GM12801 (cell line): ENCODE data around the gene ADAM29.

ENCODE experiments used
- TF ChIP-seq, protein P1 (sequence below): IDR thresholded peaks from one replicate; pipeline ENCODE4 v1.5.1; 2011; ENCODE audit warnings: control low read depth; ENCODE audit not compliant: insufficient read length; ENCODE audit errors: extremely low read depth

The ADAM29 gene

GRCh38 chr4:174918058-174918457 lies at the start of gene ADAM29:
TSS of gene ADAM29 (plus strand) at chr4:174918358. CDS start at chr4:174975526, 57,168 bp downstream.
- TF ChIP-seq, protein P1, sequence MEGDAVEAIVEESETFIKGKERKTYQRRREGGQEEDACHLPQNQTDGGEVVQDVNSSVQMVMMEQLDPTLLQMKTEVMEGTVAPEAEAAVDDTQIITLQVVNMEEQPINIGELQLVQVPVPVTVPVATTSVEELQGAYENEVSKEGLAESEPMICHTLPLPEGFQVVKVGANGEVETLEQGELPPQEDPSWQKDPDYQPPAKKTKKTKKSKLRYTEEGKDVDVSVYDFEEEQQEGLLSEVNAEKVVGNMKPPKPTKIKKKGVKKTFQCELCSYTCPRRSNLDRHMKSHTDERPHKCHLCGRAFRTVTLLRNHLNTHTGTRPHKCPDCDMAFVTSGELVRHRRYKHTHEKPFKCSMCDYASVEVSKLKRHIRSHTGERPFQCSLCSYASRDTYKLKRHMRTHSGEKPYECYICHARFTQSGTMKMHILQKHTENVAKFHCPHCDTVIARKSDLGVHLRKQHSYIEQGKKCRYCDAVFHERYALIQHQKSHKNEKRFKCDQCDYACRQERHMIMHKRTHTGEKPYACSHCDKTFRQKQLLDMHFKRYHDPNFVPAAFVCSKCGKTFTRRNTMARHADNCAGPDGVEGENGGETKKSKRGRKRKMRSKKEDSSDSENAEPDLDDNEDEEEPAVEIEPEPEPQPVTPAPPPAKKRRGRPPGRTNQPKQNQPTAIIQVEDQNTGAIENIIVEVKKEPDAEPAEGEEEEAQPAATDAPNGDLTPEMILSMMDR, result no peak

DNA sequence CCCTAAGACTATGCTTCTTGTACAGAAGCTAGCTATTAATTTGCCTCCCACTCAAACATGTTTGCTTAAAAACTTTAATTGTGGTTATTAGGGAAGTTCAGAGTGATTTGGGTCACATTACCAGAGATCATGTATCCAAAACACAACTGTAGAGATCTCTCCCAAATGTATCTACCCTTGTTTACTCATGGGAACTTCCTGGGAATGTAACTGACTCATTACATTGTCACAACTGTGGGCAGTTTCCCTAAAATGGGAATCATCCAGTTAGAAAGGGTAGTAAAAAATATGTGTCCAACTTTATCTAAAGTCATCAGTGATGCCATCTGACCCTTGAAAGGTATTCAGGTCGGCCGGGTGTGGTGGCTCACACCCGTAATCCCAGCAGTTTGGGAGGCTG lies 48.8 kb upstream of the ADAM29 start:
- TF ChIP-seq, protein P1, result no peak

DNA sequence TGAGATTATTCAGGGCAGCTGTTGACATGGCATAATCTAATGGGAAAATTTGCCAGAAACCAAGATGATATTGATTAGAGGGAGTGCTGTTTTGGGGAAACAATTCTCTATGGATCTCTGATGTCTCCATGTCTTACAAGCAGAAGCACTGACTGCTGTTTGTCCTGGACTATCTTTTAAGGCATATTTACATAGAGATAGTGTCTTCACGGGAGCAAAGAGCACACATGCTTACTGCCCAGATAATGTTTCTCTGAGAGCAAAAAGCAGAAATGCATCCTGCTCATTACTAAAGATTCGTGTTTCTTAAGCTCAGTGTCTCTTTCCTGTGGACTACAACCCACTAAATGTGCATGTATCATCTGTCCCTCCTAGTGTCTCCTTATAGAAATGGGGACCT lies 47.8 kb upstream of the ADAM29 start:
- TF ChIP-seq, protein P1, result no peak

GRCh38 chr4:174871407-174871806 lies 46.8 kb upstream of the ADAM29 start:
- TF ChIP-seq, protein P1, result no peak

GRCh38 chr4:174873931-174874330 lies 44.2 kb upstream of the ADAM29 start:
- TF ChIP-seq, protein P1, result no peak

GRCh38 chr4:174874898-174875297 lies 43.3 kb upstream of the ADAM29 start:
- TF ChIP-seq, protein P1, result no peak

DNA sequence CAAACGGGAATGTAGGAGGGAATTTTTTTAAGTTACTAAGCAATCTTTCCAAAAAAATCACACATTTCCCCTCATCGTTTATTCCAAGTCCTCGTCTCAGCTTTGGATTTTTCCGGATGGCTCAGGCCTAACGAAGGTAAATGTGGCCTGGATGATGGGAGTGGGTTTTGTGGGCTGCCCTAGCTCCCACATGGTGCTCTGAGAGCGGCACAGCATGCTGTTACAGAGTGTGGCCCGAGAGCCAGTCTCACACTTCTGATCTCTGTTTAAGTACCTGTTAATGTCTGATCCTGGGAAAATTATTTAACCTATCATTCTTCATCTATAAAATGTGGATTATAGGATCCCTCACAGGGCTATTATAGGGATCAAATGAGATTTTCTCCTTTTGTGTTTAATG lies 38.2 kb upstream of the ADAM29 start:
- TF ChIP-seq, protein P1, result no peak

DNA sequence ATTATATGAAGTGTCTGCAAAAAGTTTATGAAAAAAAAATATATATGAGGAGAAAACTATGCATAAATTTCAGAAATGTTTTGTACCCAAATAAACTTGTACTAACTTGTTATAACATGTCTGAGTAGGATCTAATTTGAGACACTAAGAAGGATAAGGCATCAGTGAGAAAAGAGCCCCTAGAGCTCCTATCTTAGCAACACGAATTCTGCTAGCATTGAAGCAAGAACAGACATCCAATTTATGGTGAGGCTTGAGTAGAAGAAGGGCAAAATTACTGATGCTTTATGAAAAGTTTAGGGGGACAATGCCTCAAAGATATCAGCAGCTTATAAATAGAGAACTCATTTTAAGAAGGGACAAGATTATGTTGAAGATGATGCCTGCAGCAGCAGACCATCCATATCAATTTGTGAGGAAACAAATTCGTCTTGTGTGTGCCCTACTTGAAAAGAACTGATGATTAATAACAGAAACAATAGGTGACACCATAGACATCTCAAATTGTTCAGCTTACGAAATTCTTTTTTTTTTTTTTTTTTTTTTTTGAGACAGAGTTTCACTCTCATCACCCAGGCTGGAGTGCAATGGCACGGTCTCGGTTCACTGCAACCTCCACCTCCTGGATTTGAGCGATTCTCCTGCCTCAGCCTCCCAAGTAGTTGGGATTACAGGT lies 35.7 kb upstream of the ADAM29 start:
- TF ChIP-seq, protein P1, result no peak
